HepG2 (cell line): Measurements from ENCODE around the gene EPX. TPM values are rescaled to one million over a fixed set of nuclear protein-coding genes. Genes with fewer than 3 reads are reported as not detected.

ENCODE experiments used
- ATAC-seq: fragments of 200-7000 bp; cut with Tn5 transposase; 3 replicates; pipeline ENCODE4 v1.9.1; 2020; ENCODE audit warnings: mild to moderate bottlenecking, moderate library complexity
- BruUV-seq: library from RNA; stranded (reverse); fragments of 400-500 nt; replicated peaks from 2 replicates; lab custom pipeline; 2021; lab: Mats Ljungman, UMichigan
- CTCF ChIA-PET: fragments of 300-600 bp; formaldehyde crosslinking; extraction: SDS; loops from one replicate; lab custom pipeline; 2021; ENCODE audit warnings: low total read pairs, inconsistent platforms, low intra/inter-chr PET ratio; lab: Yijun Ruan, JAX
- POLR2A ChIA-PET: fragments of 350-600 bp; sonication (Branson Sonifier 250); formaldehyde crosslinking; loops from one replicate; lab custom pipeline; 2020; ENCODE audit warnings: antibody characterized with exemption, inconsistent platforms; lab: Yijun Ruan, JAX
- DNase-seq: peaks from one replicate; pipeline ENCODE4 v3.0.0-alpha.2; 2015; ENCODE audit warnings: low spot score
- FAIRE-seq: peaks from 3 replicates; lab custom pipeline; 2011; peaks lifted over from hg19 to GRCh38; lab: Jason Lieb, UNC
- H2AFZ ChIP-seq: one replicate; pipeline ENCODE4 v1.6.1; 2011; ENCODE audit warnings: low read length, inconsistent platforms
- H3K27ac ChIP-seq: fragments of 300-600 bp; 3 replicates; pipeline ENCODE4 v1.8.0; 2011; ENCODE audit warnings: mixed run types, mild to moderate bottlenecking, mixed read lengths, low read length, inconsistent platforms; ENCODE audit not compliant: insufficient read depth; ENCODE audit errors: extremely low read length
- H3K27me3 ChIP-seq, 2 experiments: fragments of 200-600 bp in 1 of 2; 2 replicates in 1 of 2; 3 replicates in 1 of 2; pipeline versions ENCODE4 v1.6.0 to v1.8.0; 2011; ENCODE audit warnings: low read length in 2 of 2, mild to moderate bottlenecking in 2 of 2, moderate library complexity in 2 of 2, inconsistent platforms in 1 of 2; ENCODE audit not compliant: insufficient read depth in 2 of 2, control insufficient read depth in 1 of 2
- H3K36me3 ChIP-seq, 2 experiments: fragments of 200-600 bp in 1 of 2; replicated peaks in 1 of 2; 2 replicates in 1 of 2; 3 replicates in 1 of 2; pipeline versions ENCODE4 v1.5.1 to v1.8.0; 2011; ENCODE audit warnings: low read length in 2 of 2, inconsistent platforms in 1 of 2; ENCODE audit not compliant: insufficient read depth in 2 of 2, control insufficient read depth in 1 of 2
- H3K4me1 ChIP-seq: 2 replicates; pipeline ENCODE4 v1.5.1; 2012; ENCODE audit warnings: low read length, inconsistent platforms; ENCODE audit not compliant: insufficient read depth
- H3K4me2 ChIP-seq: 2 replicates; pipeline ENCODE4 v1.6.0; 2011; ENCODE audit warnings: low read depth, low read length, inconsistent platforms
- H3K4me3 ChIP-seq, 3 experiments: fragments of 200-600 bp in 1 of 3; sonication (generic), shearing (Covaris generic) in 1 of 3; replicated peaks in 1 of 3; 2 replicates each; pipeline ENCODE4 v1.5.1; 2011 to 2016; ENCODE audit warnings: low read length in 3 of 3, inconsistent platforms in 2 of 3, low read depth in 2 of 3, mild to moderate bottlenecking in 2 of 3, control low read depth in 1 of 3, mixed read lengths in 1 of 3; ENCODE audit not compliant: insufficient read depth in 1 of 3
- H3K79me2 ChIP-seq: one replicate; pipeline ENCODE4 v1.6.1; 2011; ENCODE audit warnings: low read length, inconsistent platforms; ENCODE audit not compliant: insufficient read depth
- H3K9ac ChIP-seq: 2 replicates; pipeline ENCODE4 v1.6.0; 2011; ENCODE audit warnings: mild to moderate bottlenecking, low read depth, low read length, inconsistent platforms; ENCODE audit not compliant: insufficient read depth
- H3K9me3 ChIP-seq: 2 replicates; pipeline ENCODE4 v1.5.1; 2012; ENCODE audit warnings: mild to moderate bottlenecking, low read length
- H4K20me1 ChIP-seq: 2 replicates; pipeline ENCODE4 v1.6.0; 2011; ENCODE audit warnings: inconsistent platforms, mild to moderate bottlenecking, low read length, moderate library complexity; ENCODE audit not compliant: insufficient read depth
- ATM ChIP-seq: fragments of 450-650 bp; IDR thresholded peaks from 2 replicates; pipeline ENCODE4 v1.7.1; 2017; ENCODE audit warnings: mild to moderate bottlenecking, borderline replicate concordance
- EED ChIP-seq: sonication (generic); formaldehyde crosslinking; IDR thresholded peaks from 2 replicates; pipeline ENCODE4 v1.5.0; 2020; ENCODE audit warnings: mild to moderate bottlenecking, missing genetic modification reagents
- FOXO1 ChIP-seq: sonication (generic); formaldehyde crosslinking; IDR thresholded peaks from 2 replicates; pipeline ENCODE4 v1.4.0; 2020; ENCODE audit warnings: missing genetic modification reagents
- FUBP1 ChIP-seq: sonication (generic); formaldehyde crosslinking; IDR thresholded peaks from 2 replicates; pipeline ENCODE4 v1.5.1; 2020; ENCODE audit warnings: missing genetic modification reagents, mild to moderate bottlenecking, borderline replicate concordance
- HOXA7 ChIP-seq: sonication (generic); formaldehyde crosslinking; IDR thresholded peaks from 2 replicates; pipeline ENCODE4 v1.8.1; 2022; ENCODE audit warnings: mild to moderate bottlenecking, missing genetic modification reagents, moderate library complexity
- HOXA9 ChIP-seq: sonication (generic); formaldehyde crosslinking; IDR thresholded peaks from 2 replicates; pipeline ENCODE4 v1.8.1; 2022; ENCODE audit warnings: missing genetic modification reagents, mild to moderate bottlenecking, moderate library complexity, borderline replicate concordance
- KDM5A ChIP-seq: fragments of 200-600 bp; sonication (generic); IDR thresholded peaks from 2 replicates; pipeline ENCODE4 v1.7.0; 2018; ENCODE audit warnings: antibody characterized with exemption, mild to moderate bottlenecking, low read length, borderline replicate concordance
- KMT2B ChIP-seq: IDR thresholded peaks from 2 replicates; pipeline ENCODE4 v1.6.1; 2016; ENCODE audit warnings: missing genetic modification reagents, missing compliant biosample characterization
- NFE2 ChIP-seq: sonication (generic); formaldehyde crosslinking; IDR thresholded peaks from 2 replicates; pipeline ENCODE4 v1.4.0; 2020; ENCODE audit warnings: missing genetic modification reagents
- SIN3B ChIP-seq: fragments of 150-350 bp; IDR thresholded peaks from 2 replicates; pipeline ENCODE4 v1.6.1; 2014; ENCODE audit warnings: low read length
- ZMYM3 ChIP-seq: sonication (generic); formaldehyde crosslinking; IDR thresholded peaks from 2 replicates; pipeline ENCODE4 v1.5.1; 2020; ENCODE audit warnings: mild to moderate bottlenecking, missing genetic modification reagents
- ZNF577 ChIP-seq: sonication (generic); formaldehyde crosslinking; IDR thresholded peaks from 2 replicates; pipeline ENCODE4 v1.4.0; 2020; ENCODE audit warnings: mild to moderate bottlenecking, low read depth, missing genetic modification reagents, borderline replicate concordance
- ZNF782 ChIP-seq: sonication (generic); formaldehyde crosslinking; IDR thresholded peaks from 2 replicates; pipeline ENCODE4 v1.4.0; 2020; ENCODE audit warnings: missing genetic modification reagents, mild to moderate bottlenecking, borderline replicate concordance
- ZNF83 ChIP-seq: sonication (generic); formaldehyde crosslinking; IDR thresholded peaks from 2 replicates; pipeline ENCODE4 v1.4.0; 2020; ENCODE audit warnings: missing genetic modification reagents, mild to moderate bottlenecking, borderline replicate concordance
- WGBS: methylation state at CpG from one replicate; pipeline ENCODE4 v1.1.6; 2017; ENCODE audit warnings: low lambda C conversion rate; 5-methylcytosine and 5-hydroxymethylcytosine counted together
- in situ Hi-C: cut with HindIII; loops from 2 replicates; pipeline ENCODE4 v1.10.0; 2017; ENCODE audit warnings: low pct_unique_long_range_greater_than_20kb; ENCODE audit not compliant: extremely low pct_ligation_motif_present
- intact Hi-C: fragments of 100-400 bp; cut with micrococcal nuclease; formaldehyde crosslinking; loops from one replicate; pipeline ENCODE4 v1.10.0; 2022; ENCODE audit not compliant: unreplicated experiment
- polyA plus RNA-seq, 8 experiments: library from polyadenylated mRNA; depleted of rRNA in 3 of 8; stranded (reverse) in 7 of 8; unstranded in 1 of 8; fragments of >200 nt; fragmentation: Illumina TruSeq in 4 of 8; extraction: Trizol in 4 of 8; gene quantifications; 2 replicates each; pipeline versions ENCODE4 v1.2.1 to v1.2.3, GENCODE V29; 2011 to 2016; ENCODE audit warnings: low read depth in 4 of 8, missing spikeins in 1 of 8, mixed read lengths in 1 of 8; ENCODE audit not compliant: insufficient read depth in 1 of 8
- total RNA-seq, 5 experiments: library from RNA; depleted of rRNA; stranded (reverse); fragments of >200 nt; fragmentation: Illumina TruSeq; extraction: Trizol; gene quantifications; 2 replicates each; pipeline ENCODE4 v1.2.3, GENCODE V29; 2016; ENCODE audit warnings: low read depth in 1 of 5

The EPX gene
- total and polyA plus RNA-seq, 2 of the 13 experiments (the other 11 are each of a cell fraction or from before 2014, with no cell fraction given) = not detected

DNA sequence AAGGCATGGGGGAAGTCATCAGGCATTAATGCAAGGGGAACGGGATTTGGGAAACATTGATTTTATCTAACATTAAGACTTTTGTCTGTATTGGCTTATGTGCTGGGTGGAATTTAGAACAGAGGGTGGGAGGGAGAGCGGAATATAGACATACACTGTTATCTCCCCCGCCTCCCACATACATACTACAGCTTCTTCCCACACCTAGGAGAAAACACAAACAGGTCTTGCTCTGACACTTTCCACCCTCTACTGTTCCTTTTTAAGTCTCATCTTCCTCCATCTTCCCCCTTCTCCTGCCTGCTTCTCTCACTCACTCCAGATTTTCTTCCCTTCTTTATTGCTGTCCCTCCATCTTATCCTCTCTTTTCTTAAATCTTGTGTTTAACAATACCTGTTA, 43.9 kb upstream of the EPX start:
- ChIA-PET CTCF (no interaction called here), POLR2A (no interaction called here)
- intact Hi-C loops (no loop called here), in situ Hi-C loops (no loop called here)
- peaks cover 2 to 44% of the 10 kb centered on the region in 2 experiments for H3K27me3 ChIP-seq
- no peak overlapping the region for H3K4me3 ChIP-seq
- 10% methylated on average over 3 of the region's 3 CpGs for WGBS
- H3K79me2 ChIP-seq = no peaks in the 10 kb centered on the region
- H4K20me1 ChIP-seq = no peaks in the 10 kb centered on the region
- TF ChIP-seq HOXA9 (CRISPR knock-in tag) = no peak
- no peak for TF ChIP-seq ZNF782 (CRISPR knock-in tag)
- no peak for TF ChIP-seq ZNF577 (CRISPR knock-in tag)
- no peak for TF ChIP-seq SIN3B
- TF ChIP-seq ZMYM3 (CRISPR knock-in tag) = no peak
- TF ChIP-seq FOXO1 (CRISPR knock-in tag) = no peak
- TF ChIP-seq HOXA7 (CRISPR knock-in tag) = no peak
- no peak for TF ChIP-seq ATM
- no peak for TF ChIP-seq EED (CRISPR knock-in tag)
- no peak for DNase-seq
- H2AFZ ChIP-seq = no peak overlapping the region
- no TSS peak for BruUV-seq
- H3K9me3 ChIP-seq = no peaks in the 10 kb centered on the region
- H3K4me1 ChIP-seq = no peaks in the 10 kb centered on the region
- no peak overlapping the region for H3K4me2 ChIP-seq
- no peak for FAIRE-seq
- no peaks in the 10 kb centered on the region for H3K36me3 ChIP-seq
- no peak overlapping the region for H3K9ac ChIP-seq
- no peak overlapping the region for H3K27ac ChIP-seq
- ATAC-seq = no peak

GRCh38 chr17:58150394-58150793, 42.1 kb upstream of the EPX start:
- WGBS = 5% methylated on average over 6 of the region's 6 CpGs
- no peak for ATAC-seq
- Histone ChIP-seq H3K36me3 (no peaks in the 10 kb centered on the region), H3K9me3 (no peaks in the 10 kb centered on the region), H3K27me3 (peaks cover 5 to 52% of the 10 kb centered on the region in 2 experiments), H4K20me1 (no peaks in the 10 kb centered on the region), H3K4me1 (no peaks in the 10 kb centered on the region), H3K27ac (no peak overlapping the region), H3K4me3 (no peak overlapping the region), H3K4me2 (no peak overlapping the region), H3K79me2 (no peaks in the 10 kb centered on the region), H2AFZ (no peak overlapping the region), H3K9ac (no peak overlapping the region)
- POLR2A ChIA-PET = no interaction called here
- TF ChIP-seq NFE2 (CRISPR knock-in tag) (no peak), KDM5A (no peak), ZNF83 (CRISPR knock-in tag) (no peak), KMT2B (CRISPR knock-in tag) (no peak), FUBP1 (CRISPR knock-in tag) (no peak)
- no peak for DNase-seq
- CTCF ChIA-PET = no interaction called here
- intact Hi-C loops (no loop called here), in situ Hi-C loops (no loop called here)
- no TSS peak for BruUV-seq
- no peak for FAIRE-seq
